Kasumi-1 (cell line): ENCODE results near the gene STIM2.
"Not testable (repeated sequence)": the region's sequence is repeated elsewhere in the genome, so short reads cannot be mapped to it uniquely, and the experiment has no call there.

Experiments
- DNase-seq, 2 experiments: peaks; one replicate each; lab custom pipeline; 2025; lab: John Stamatoyannopoulos, UW

The STIM2 gene

GRCh38 chr4:26860157-26860921 lies at the start of gene STIM2:
STIM2 (plus strand) TSS chr4:26860841.
- peak; percentile 90 to 92 for DNase-seq

DNA sequence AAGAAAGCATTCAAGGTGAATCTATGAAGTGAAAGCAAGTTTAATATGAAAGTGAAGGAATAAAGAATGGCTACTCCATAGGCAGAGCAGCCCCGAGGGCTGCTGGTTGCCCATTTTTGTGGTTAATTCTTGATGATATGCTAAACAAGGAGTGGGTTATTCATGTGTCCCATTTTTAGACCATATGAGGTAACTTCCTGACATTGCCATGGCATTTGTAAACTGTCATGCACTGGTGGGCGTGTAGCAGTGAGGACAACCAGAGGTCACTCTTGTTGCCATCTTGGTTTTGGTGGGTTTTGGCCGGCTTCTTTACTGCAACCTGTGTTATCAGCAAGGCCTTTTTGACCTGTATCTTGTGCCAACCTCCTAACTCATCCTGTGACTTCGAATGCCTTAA lies 49.1 kb upstream of the STIM2 start:
- DNase-seq, result not testable (repeated sequence)

- peak; percentile 7 to 8 for DNase-seq
These were observed 48.5 kb upstream of the STIM2 start for GRCh38 chr4:26812049-26812714.

DNA sequence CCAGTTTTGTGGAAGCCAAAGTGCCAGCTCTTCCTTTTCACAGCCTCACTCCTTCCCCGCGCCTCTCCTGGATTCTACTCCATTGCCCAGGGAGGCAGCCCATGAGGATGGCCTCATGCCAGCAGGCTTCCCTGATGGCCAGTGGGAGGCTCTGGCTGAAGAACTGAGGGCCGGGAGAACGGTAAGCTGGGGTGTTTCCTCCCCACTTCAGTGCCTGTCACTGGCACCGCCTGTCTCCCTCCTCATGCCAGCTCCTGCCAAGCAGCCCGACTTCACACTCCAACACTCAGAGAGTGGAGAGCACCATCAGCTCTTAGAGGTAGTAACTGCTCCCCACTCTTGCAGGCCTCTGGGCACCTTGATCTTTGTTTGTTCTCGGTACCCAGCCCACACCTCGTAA lies 46.9 kb upstream of the STIM2 start:
- no peak for DNase-seq

DNA sequence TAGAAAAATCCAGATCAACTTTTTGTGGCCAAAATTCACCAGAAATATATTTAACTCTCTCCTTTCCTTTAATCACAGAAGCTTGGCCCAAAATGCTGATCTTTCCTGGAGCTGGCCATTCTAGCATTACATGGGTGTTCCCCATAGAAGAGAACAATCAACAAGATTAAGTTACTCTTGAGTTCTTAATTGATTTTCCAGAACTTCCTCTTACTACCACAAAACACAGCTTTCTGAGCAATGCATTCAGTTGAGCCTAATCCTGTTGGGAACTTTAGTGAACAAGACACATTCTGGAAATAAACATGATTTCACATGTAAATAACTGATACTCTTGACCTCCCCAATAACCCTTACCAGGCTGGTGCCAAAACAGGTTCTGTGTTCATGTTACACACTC lies 45.4 kb upstream of the STIM2 start:
- DNase-seq, result no peak

- no peak for DNase-seq
These were observed 44.9 kb upstream of the STIM2 start for GRCh38 chr4:26815706-26816105.

GRCh38 chr4:26819026-26819425 lies 41.6 kb upstream of the STIM2 start:
- no peak for DNase-seq

DNA sequence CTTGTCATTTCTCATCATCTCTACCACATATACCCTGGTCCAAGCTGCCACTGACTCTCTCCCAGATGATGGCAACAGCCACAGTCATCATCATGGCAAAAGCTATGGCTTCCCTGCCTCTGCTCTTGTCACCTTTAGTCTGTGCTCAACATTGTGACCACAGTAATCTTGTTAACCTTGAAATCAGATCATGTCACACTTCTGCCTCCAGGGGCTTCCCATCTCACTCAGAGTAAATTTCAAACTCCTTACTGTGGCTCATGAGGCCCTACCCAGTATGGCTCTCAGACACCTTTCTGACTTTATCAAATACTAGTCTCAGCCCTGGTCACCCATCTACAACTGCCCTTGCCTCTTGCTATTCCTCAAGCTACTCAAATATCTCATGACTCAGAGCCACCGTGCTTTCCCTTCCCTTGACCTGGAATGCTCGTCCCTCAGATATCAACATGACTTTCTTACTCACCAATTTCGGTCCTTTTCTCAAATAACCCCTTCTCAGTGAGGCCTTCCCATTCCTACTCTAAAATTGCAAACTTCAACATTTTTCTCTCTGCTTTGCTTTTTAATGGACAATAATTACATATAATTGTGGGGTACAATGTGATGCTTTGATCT lies 41.1 kb upstream of the STIM2 start:
- DNase-seq, result no peak

DNA sequence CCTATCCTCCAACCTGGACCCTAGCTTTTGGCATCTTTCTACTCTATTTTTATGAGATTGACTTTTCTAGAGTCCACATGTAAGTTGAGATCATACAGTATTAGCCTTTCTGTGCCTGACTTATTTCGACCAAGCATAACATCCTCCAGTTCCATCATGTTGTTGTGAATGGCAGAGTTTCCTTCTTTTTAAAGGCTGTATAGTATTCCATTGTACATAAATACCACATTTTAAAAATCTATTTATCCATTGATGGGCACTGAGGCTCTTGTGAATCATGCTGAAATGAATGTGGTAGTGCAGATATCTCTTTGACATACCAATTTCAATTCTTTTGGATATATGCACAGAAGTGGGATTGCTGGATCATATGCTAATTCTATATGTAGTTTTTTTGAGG lies 40.3 kb upstream of the STIM2 start:
- no peak for DNase-seq

GRCh38 chr4:26821031-26821430 lies 39.6 kb upstream of the STIM2 start:
- DNase-seq, result no peak

- no peak for DNase-seq
These were observed 38.8 kb upstream of the STIM2 start for GRCh38 chr4:26821677-26822503.

DNA sequence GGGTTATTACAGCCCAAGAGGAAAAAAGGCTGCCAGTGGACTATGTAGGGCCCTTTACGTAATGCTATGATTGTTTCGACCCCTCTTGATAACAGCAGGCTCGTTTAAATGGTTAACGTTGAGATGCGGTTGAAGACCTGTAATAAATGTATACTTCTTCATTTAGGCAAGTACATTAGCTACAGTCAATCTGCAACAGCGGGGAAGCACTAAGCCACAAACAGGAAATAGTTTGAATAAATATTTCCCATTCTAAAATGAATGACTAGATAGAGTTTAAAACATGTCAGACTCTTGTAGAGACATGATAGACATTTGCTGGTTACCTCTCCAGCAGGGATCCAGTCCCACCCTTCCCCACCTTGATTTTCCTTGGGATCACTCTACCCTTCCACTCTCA lies 38.1 kb upstream of the STIM2 start:
- DNase-seq, result peak; percentile 58 to 62

DNA sequence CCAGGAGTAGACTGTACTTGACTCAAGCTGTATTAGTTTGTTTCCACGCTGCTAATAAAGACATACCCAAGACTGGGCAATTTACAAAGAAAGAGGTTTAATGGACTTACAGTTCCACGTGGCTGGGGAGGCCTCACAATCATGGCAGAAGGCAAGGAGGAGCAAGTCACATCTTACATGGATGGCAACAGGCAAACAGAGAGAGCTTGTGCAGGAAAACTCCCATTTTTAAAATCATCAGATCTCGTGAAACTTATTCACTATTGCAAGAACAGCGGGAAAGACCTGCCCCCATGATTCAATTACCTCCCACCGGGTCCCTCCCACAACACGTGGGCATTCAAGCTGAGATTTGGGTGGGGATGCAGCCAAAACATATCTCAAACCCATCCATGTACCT lies 37.7 kb upstream of the STIM2 start:
- not testable (repeated sequence) for DNase-seq

GRCh38 chr4:26823583-26823982 lies 37.1 kb upstream of the STIM2 start:
- DNase-seq, result no peak

- DNase-seq, result no peak
These were observed 36.0 kb upstream of the STIM2 start for GRCh38 chr4:26824667-26825066.

- no peak for DNase-seq
These were observed 33.9 kb upstream of the STIM2 start for GRCh38 chr4:26826721-26827120.

GRCh38 chr4:26827336-26827735 lies 33.3 kb upstream of the STIM2 start:
- DNase-seq, result not testable (repeated sequence)

DNA sequence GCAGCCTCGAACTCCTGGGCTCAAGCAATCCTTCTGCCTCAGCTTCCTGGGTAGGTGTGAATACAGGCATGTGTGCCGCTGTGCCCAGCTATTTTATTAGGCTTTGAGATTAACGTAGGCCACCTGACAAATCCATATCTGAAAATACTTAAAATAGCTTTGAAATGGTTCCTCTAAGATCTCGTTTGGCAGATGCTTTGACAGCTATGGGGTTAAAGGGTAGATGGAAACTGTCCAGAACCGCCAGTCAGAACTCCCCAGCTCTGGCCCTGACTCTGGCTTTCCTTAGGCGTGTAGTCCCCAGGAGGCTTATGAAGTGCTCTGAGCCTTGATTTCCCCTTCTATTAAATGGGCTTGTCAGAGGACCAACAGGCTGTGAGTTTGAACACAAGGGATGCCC lies 32.8 kb upstream of the STIM2 start:
- no peak for DNase-seq

DNA sequence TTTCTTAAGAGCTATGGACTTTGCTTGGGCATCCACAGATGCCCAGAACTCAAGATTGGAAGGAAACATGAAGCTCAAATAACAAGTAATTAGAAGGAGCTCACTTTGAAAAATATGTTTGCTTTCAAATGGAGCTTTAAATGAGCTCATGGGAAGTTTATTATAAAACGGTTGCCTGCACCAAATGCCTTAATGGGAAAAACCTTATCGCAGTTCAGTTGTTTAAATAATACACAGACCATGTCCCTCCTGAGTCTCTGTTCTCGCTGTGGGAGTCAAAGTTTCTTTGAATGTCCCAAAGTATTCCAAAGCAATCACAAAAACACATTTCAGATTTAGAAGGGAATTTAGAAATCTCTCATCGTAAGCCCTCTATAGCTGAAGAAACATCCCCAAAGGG lies 31.6 kb upstream of the STIM2 start:
- DNase-seq, result no peak

DNA sequence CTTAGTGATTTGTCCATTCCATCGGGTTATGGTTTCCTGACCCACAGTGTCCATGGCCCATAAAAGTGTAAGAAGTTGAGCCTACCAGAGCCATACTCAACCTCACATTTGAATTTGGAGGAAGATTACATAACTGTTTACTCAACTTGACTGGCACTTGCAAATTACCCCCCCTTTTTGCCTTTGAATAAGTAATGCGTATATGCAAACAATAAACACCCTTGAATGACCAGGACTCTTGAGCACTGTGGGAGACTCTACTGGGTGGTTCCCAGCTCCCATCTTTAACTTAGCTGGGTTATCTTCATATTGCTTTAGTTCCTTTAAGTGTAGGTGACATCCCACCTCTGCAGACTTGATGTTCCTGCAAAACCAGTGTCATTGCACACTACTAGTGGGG lies 30.6 kb upstream of the STIM2 start:
- no peak for DNase-seq

DNA sequence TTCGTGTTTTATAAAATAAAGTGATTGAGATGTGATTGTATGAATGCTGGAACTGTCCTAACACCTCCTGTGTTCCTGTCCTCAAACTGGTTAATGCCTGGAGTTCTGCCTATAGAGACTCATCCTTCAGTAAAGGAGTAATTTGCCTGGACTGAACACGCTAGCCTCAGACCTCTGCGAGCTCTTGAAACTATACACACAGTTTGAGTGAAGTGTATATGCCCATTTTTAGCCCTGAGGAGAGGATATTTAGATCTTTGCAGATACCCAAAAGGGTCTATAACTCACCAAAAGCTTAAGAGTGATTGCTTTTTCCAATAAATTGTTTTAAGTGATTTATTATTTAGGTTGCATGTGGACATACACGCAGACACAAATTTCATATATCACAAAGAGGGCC lies 29.9 kb upstream of the STIM2 start:
- no peak for DNase-seq

GRCh38 chr4:26836539-26836938 lies 24.1 kb upstream of the STIM2 start:
- no peak for DNase-seq
